PC-9 (cell line): Measurements from ENCODE around the gene DSCAML1.

Source experiments
- EZH2 ChIP-seq: fragments of 200-600 bp; sonication (generic); IDR thresholded peaks from 2 replicates; pipeline ENCODE4 v1.8.0; 2017; ENCODE audit warnings: antibody characterized with exemption, low read depth
- TF ChIP-seq, protein P1 (sequence below): fragments of 200-600 bp; sonication (generic); conservative IDR thresholded peaks from 2 replicates; pipeline ENCODE4 v1.6.1; 2017; ENCODE audit warnings: mixed run types, antibody characterized with exemption, mild to moderate bottlenecking, moderate library complexity

DNA sequence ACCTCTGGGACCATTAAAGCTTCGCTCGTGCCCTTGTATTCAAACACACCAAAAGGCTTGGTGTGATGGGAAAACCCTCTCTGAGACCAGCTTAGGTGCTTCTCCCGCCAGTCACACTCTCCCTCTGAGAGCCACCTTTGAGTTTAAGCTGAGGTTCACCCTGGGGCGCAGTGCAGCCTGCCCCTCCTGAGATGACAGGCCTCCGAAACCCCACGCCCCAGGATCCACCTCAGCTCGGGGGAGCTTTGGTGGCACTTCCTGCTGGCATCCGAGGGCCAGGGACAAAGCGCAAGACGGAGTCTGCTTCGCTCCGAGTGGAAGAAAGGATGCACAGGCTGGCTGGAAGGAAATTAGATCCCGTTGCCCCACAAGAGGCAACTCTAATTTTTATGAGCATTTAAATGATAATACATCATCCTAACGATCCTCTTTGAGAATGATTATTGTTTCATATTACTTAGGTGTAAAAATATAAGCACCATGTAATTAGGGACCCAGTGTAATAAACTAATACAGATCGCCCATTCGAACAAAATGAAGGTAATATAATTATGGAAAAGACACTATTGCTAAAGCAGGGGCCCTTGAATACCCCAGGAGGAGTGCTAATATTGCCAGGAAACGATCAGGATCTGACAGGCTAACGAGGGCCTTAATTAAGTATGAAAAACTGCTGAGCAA, 334.7 kb downstream of the DSCAML1 start:
- TF ChIP-seq, protein P1, sequence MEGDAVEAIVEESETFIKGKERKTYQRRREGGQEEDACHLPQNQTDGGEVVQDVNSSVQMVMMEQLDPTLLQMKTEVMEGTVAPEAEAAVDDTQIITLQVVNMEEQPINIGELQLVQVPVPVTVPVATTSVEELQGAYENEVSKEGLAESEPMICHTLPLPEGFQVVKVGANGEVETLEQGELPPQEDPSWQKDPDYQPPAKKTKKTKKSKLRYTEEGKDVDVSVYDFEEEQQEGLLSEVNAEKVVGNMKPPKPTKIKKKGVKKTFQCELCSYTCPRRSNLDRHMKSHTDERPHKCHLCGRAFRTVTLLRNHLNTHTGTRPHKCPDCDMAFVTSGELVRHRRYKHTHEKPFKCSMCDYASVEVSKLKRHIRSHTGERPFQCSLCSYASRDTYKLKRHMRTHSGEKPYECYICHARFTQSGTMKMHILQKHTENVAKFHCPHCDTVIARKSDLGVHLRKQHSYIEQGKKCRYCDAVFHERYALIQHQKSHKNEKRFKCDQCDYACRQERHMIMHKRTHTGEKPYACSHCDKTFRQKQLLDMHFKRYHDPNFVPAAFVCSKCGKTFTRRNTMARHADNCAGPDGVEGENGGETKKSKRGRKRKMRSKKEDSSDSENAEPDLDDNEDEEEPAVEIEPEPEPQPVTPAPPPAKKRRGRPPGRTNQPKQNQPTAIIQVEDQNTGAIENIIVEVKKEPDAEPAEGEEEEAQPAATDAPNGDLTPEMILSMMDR = no peak
- no peak for TF ChIP-seq EZH2
